GM23248 (cell line): ENCODE results near the gene DPCD. TPM values are rescaled to one million over a fixed set of nuclear protein-coding genes. Genes with fewer than 3 reads are reported as not detected.

Source experiments
- DNase-seq: peaks from one replicate; pipeline ENCODE4 v3.0.0-alpha.2; 2015
- H2AFZ ChIP-seq: fragments of 200-600 bp; sonication (generic); 2 replicates; pipeline ENCODE4 v1.6.1; 2016; ENCODE audit warnings: antibody characterized with exemption
- H3F3A ChIP-seq: fragments of 200-600 bp; sonication (generic); 2 replicates; pipeline ENCODE4 v1.6.1; 2016; ENCODE audit warnings: mild to moderate bottlenecking, antibody characterized with exemption, mixed run types; ENCODE audit not compliant: insufficient read depth
- H3K27ac ChIP-seq: fragments of 200-600 bp; sonication (generic); 2 replicates; pipeline ENCODE4 v1.5.1; 2016; ENCODE audit warnings: mild to moderate bottlenecking
- H3K27me3 ChIP-seq: fragments of 200-600 bp; sonication (generic); replicated peaks from 2 replicates; pipeline ENCODE4 v1.6.1; 2016; ENCODE audit warnings: mild to moderate bottlenecking; ENCODE audit not compliant: insufficient read depth
- H3K36me3 ChIP-seq: fragments of 200-600 bp; sonication (generic); 2 replicates; pipeline ENCODE4 v1.6.1; 2016; ENCODE audit warnings: low read depth, mild to moderate bottlenecking
- H3K4me1 ChIP-seq: fragments of 200-600 bp; sonication (generic); 2 replicates; pipeline ENCODE4 v1.6.1; 2016; ENCODE audit warnings: mild to moderate bottlenecking; ENCODE audit not compliant: insufficient read depth
- H3K4me2 ChIP-seq: fragments of 200-600 bp; sonication (generic); one replicate; pipeline ENCODE4 v1.6.1; 2016; ENCODE audit warnings: mild to moderate bottlenecking; ENCODE audit not compliant: unreplicated experiment
- H3K4me3 ChIP-seq: fragments of 200-600 bp; sonication (generic); 2 replicates; pipeline ENCODE4 v1.5.1; 2016; ENCODE audit warnings: mild to moderate bottlenecking
- H3K79me2 ChIP-seq: fragments of 200-600 bp; sonication (generic); 2 replicates; pipeline ENCODE4 v1.6.1; 2016; ENCODE audit warnings: mild to moderate bottlenecking; ENCODE audit not compliant: insufficient read depth
- H3K9ac ChIP-seq: fragments of 200-600 bp; sonication (generic); 2 replicates; pipeline ENCODE4 v1.6.1; 2016; ENCODE audit warnings: mild to moderate bottlenecking
- H3K9me2 ChIP-seq: fragments of 200-600 bp; sonication (generic); 2 replicates; pipeline ENCODE4 v1.6.1; 2016; ENCODE audit warnings: mixed run types, mild to moderate bottlenecking, moderate library complexity; ENCODE audit not compliant: insufficient read depth
- H3K9me3 ChIP-seq: fragments of 200-600 bp; sonication (generic); one replicate; pipeline ENCODE4 v1.6.1; 2017; ENCODE audit warnings: low read depth
- H4K20me1 ChIP-seq: fragments of 200-600 bp; sonication (generic); 2 replicates; pipeline ENCODE4 v1.6.0; 2016; ENCODE audit not compliant: insufficient read depth
- EZH2 ChIP-seq: fragments of 200-600 bp; sonication (generic); IDR thresholded peaks from 2 replicates; pipeline ENCODE4 v1.6.1; 2018; ENCODE audit warnings: antibody characterized with exemption, mild to moderate bottlenecking; ENCODE audit not compliant: insufficient read depth, poor library complexity, severe bottlenecking
- EZH2phosphoT487 ChIP-seq: fragments of 200-600 bp; sonication (generic); IDR thresholded peaks from 2 replicates; pipeline ENCODE4 v1.6.1; 2018; ENCODE audit warnings: antibody characterized with exemption, moderate library complexity, mild to moderate bottlenecking, low read depth; ENCODE audit not compliant: insufficient read depth
- WGBS, 2 experiments: methylation state at CpG; one replicate each; pipeline ENCODE4 v1.1.6; 2015 to 2017; ENCODE audit warnings: low lambda C conversion rate in 2 of 2, low coverage in 1 of 2; ENCODE audit errors: missing lambda C conversion rate in 2 of 2; 5-methylcytosine and 5-hydroxymethylcytosine counted together
- in situ Hi-C: fragments of 300-500 bp; cut with MboI; formaldehyde crosslinking; loops from 2 replicates; pipeline ENCODE4 v1.15.0; 2020
- polyA plus RNA-seq: library from polyadenylated mRNA; unstranded; fragments of >200 nt; fragmentation: Nextera tagmentation; extraction: Ambion mirVana; gene quantifications from 2 replicates; pipeline ENCODE4 v1.2.1, GENCODE V29; 2016
- total RNA-seq: library from RNA; depleted of rRNA; stranded (reverse); fragments of >200 nt; shearing (Covaris generic); gene quantifications from 2 replicates; pipeline ENCODE4 v1.2.3, GENCODE V29; 2014

Gene DPCD
- total and polyA plus RNA-seq, 2 experiments from 2014 or later: 57.9 to 59.9 TPM

DNA sequence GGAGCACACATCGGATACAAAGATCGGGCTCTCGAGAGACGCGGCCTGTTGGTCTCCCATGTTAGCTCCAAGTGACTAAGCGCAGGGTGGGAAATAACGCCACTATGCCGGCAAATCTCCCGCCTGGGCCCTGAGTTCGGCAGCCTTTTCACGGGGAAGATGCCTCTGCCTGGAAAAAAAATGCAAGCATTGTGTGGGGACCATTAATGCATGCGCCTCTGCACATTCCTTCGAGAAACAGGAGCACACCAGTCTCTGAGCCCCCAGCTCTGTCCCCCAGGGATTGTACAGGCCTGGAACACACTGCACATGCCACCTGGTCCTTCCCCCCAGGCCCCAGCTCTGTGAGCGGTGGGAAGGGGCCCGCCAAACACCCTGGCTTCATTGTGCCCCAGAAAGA lies 62.7 kb downstream of the DPCD start:
- no peaks in the 10 kb centered on the region for H3K9me2 ChIP-seq
- H3K4me2 ChIP-seq: no peak overlapping the region
- no peak overlapping the region for H3K4me3 ChIP-seq
- no peaks in the 10 kb centered on the region for H3K9me3 ChIP-seq
- no peaks in the 10 kb centered on the region for H3K36me3 ChIP-seq
- H3K4me1 ChIP-seq: no peaks in the 10 kb centered on the region
- WGBS, 2 experiments: 83 to 85% methylated on average over 15 of the region's 15 CpGs
- H3K79me2 ChIP-seq: no peaks in the 10 kb centered on the region
- no peak for DNase-seq
- no peak overlapping the region for H3K27ac ChIP-seq
- TF ChIP-seq EZH2phosphoT487 (no peak), EZH2 (no peak)
- no peak overlapping the region for H3K9ac ChIP-seq
- H4K20me1 ChIP-seq: no peaks in the 10 kb centered on the region
- H2AFZ ChIP-seq: no peak overlapping the region
- in situ Hi-C loops: no loop called here
- H3K27me3 ChIP-seq: no peaks in the 10 kb centered on the region
- no peaks in the 10 kb centered on the region for H3F3A ChIP-seq

DNA sequence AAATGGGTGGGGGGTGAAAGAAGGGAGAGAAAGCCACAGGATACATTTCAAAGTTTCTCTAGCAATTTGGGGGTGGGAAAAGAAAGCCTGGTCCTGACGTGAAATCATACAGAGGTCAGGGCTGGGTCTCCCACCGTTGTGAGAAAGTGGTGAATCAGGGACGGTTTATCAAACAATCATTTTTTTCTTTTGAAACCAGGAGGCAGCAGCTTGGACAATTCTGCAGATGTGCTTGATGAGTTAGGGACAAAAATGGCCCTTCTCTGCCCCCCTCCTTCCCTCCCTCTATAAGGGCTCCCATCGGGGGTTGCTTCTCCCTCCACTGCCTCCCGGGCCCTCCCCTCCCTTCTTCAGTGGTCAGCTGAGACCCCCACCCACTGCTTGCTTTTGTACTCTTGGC lies 63.2 kb downstream of the DPCD start:
- Histone ChIP-seq H3K9me3 (no peaks in the 10 kb centered on the region), H3K79me2 (no peaks in the 10 kb centered on the region)
- 63 to 67% methylated on average over 5 of the region's 5 CpGs for WGBS, 2 experiments

DNA sequence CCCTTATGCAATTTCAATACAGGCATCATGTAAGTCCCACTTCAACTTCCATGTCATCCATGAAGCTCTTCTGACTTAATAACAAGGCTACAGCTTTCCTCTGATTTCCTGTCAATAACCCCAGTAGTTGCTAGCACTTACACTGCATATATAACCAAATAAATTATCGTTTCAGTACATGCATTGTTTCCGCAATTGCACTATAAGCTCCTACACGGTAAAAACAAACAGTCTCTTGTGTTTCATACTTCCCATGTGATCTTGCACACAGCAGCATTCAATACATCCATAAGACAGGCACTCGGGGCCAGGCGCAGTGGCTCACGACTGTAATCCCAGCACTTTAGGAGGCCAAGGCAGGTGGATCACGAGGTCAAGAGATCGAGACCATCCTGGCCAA lies 65.4 kb downstream of the DPCD start:
- no peak for DNase-seq
- no peaks in the 10 kb centered on the region for H3K36me3 ChIP-seq
- no peak overlapping the region for H3K4me3 ChIP-seq
- no peak overlapping the region for H2AFZ ChIP-seq
- no peaks in the 10 kb centered on the region for H3K4me1 ChIP-seq
- H3K9ac ChIP-seq: no peak overlapping the region
- no peak overlapping the region for H3K4me2 ChIP-seq
- H3K9me3 ChIP-seq: no peaks in the 10 kb centered on the region
- TF ChIP-seq EZH2 (no peak), EZH2phosphoT487 (no peak)
- WGBS, 2 experiments: 98% methylated on average over 8 of the region's 8 CpGs
- H4K20me1 ChIP-seq: no peaks in the 10 kb centered on the region
- H3F3A ChIP-seq: no peaks in the 10 kb centered on the region
- H3K9me2 ChIP-seq: no peaks in the 10 kb centered on the region
- no peaks in the 10 kb centered on the region for H3K79me2 ChIP-seq
- in situ Hi-C loops: no loop called here
- no peaks in the 10 kb centered on the region for H3K27me3 ChIP-seq
- H3K27ac ChIP-seq: no peak overlapping the region

More for the DNA sequence above, 63.2 kb downstream of the DPCD start:
- DNase-seq: no peak
- no peaks in the 10 kb centered on the region for H3K9me2 ChIP-seq
- no peaks in the 10 kb centered on the region for H3K27me3 ChIP-seq
- no peaks in the 10 kb centered on the region for H4K20me1 ChIP-seq
- TF ChIP-seq EZH2 (no peak), EZH2phosphoT487 (no peak)
- no peak overlapping the region for H3K9ac ChIP-seq
- H3K4me1 ChIP-seq: no peaks in the 10 kb centered on the region
- no peaks in the 10 kb centered on the region for H3K36me3 ChIP-seq
- no peak overlapping the region for H3K4me3 ChIP-seq
- H3K27ac ChIP-seq: no peak overlapping the region
- H3K4me2 ChIP-seq: no peak overlapping the region
- in situ Hi-C loops: no loop called here
- no peaks in the 10 kb centered on the region for H3F3A ChIP-seq
- no peak overlapping the region for H2AFZ ChIP-seq

DNA sequence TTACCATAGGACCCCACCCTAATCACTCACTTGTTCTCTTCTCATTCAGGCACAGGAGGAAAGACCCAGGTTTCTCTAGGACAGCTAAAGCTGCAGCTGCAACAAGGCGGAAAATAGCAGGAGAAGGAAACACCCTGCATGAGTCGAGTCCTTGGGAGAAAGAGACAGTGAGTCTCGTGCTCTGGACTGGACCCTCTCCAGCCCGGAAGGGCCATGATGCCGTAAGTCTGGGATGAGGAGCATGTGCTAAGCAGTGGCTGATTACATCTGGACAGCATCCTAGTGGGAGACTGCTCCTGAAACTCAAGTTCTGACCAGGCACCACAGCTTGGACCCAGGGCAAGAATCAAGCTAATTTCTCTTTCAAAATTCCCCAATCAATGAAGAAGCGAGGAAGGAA lies 67.4 kb downstream of the DPCD start:
- TF ChIP-seq EZH2 (no peak), EZH2phosphoT487 (no peak)
- H3K4me1 ChIP-seq: no peaks in the 10 kb centered on the region
- DNase-seq: peak; percentile 59
- no peak overlapping the region for H2AFZ ChIP-seq
- no peaks in the 10 kb centered on the region for H3K27me3 ChIP-seq
- H3K4me3 ChIP-seq: no peak overlapping the region
- no peaks in the 10 kb centered on the region for H3F3A ChIP-seq
- H3K9ac ChIP-seq: no peak overlapping the region
- 36 to 39% methylated on average over 6 of the region's 6 CpGs for WGBS, 2 experiments
- no peaks in the 10 kb centered on the region for H4K20me1 ChIP-seq
- in situ Hi-C loops: no loop called here
- no peaks in the 10 kb centered on the region for H3K79me2 ChIP-seq
- no peaks in the 10 kb centered on the region for H3K9me3 ChIP-seq
- H3K36me3 ChIP-seq: no peaks in the 10 kb centered on the region; the same call in 1 of the 2 replicates
- no peak overlapping the region for H3K27ac ChIP-seq
- H3K4me2 ChIP-seq: no peak overlapping the region
- H3K9me2 ChIP-seq: no peaks in the 10 kb centered on the region

DNA sequence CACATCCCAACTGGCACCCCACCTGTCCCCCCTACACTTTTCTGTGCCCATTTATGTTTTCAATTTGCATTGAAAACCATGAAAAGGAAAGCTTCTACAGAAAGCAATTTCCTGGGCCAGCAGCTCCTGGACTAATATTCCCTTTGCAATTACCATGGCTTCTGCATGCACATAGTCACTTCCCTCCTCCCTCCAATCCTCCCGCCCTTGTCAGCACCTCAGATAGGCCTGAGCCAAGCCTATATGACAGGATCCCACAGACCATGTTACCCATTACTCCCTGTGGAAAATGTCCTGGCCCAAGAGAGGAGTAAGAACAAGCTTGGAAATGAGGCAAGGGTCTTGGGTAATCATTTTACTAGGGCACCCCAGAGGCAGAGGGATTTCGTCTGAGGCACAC lies 68.8 kb downstream of the DPCD start:
- TF ChIP-seq EZH2phosphoT487 (no peak), EZH2 (no peak)
- in situ Hi-C loops: no loop called here
- no peaks in the 10 kb centered on the region for H3K27me3 ChIP-seq

More for the DNA sequence above, 68.8 kb downstream of the DPCD start:
- Histone ChIP-seq H3K36me3 (no peaks in the 10 kb centered on the region; the same call in 1 of the 2 replicates), H4K20me1 (no peaks in the 10 kb centered on the region), H3F3A (no peaks in the 10 kb centered on the region), H2AFZ (no peak overlapping the region), H3K9me2 (no peaks in the 10 kb centered on the region), H3K9ac (no peak overlapping the region), H3K4me2 (no peak overlapping the region), H3K79me2 (no peaks in the 10 kb centered on the region), H3K4me3 (no peak overlapping the region), H3K9me3 (no peaks in the 10 kb centered on the region), H3K4me1 (no peaks in the 10 kb centered on the region), H3K27ac (no peak overlapping the region)
- WGBS, 2 experiments: 96 to 98% methylated on average over 2 of the region's 2 CpGs
- DNase-seq: no peak
